A673 (cell line): ENCODE results near the gene CLEC2D.

Source experiments
- CTCF ChIP-seq: fragments of 300-800, 200-600 bp; sonication (generic); conservative IDR thresholded peaks from 2 replicates; pipeline ENCODE4 v1.5.1; 2017; ENCODE audit warnings: low read depth, mild to moderate bottlenecking, antibody characterized with exemption, low read length, moderate library complexity, mixed read lengths
- EZH2 ChIP-seq: fragments of 200-600 bp; sonication (generic); IDR thresholded peaks from 2 replicates; pipeline ENCODE4 v1.6.1; 2017; ENCODE audit warnings: borderline replicate concordance, low read depth, mild to moderate bottlenecking, mixed read lengths, antibody characterized with exemption, low read length; ENCODE audit not compliant: poor library complexity, severe bottlenecking

DNA sequence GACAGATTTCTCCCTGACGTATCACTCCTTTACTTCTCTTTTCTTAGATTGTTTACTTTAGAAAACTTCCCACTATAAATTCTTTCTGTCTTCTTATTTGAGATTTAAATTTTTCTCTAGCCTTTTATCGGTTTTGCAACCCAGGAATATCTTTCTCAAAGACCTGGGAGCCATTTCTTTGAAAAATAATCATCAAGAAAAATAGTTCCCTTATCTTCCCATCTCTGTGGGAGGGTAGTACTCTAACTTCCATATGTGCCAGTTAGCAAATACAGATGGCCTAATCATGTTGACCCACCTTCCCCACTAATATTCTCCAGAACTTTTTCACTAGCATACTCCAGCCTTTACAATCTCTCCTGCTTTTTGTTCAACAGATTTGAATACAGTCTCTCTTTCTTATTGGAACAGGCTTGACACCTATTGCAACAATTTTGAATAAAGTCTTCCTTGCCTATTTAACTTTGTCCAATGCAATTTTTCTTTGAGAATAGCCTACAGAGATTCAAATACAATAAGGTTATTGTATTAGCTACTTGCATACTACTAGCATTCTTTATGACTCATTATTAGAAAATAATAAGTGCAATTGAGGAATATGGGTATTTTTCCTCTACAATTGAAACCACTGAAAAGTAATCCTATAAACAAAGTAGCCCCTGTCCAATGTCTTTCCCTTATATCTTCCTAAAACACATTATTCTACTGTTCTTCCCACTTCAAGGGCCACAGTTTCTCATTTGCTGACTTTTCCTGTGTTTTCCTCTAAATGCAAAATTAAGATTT lies 34.4 kb upstream of the CLEC2D start:
- TF ChIP-seq EZH2 (no peak), CTCF (no peak)
